GM21367 (cell line): ENCODE results near the gene SLC4A3.
"Not testable (repeated sequence)": the region's sequence is repeated elsewhere in the genome, so short reads cannot be mapped to it uniquely, and the experiment has no call there.

Experiments used
- ATAC-seq: cut with Tn5 transposase; IDR thresholded peaks from one replicate; pipeline ENCODE4 v1.9.1; 2021; ENCODE audit not compliant: unreplicated experiment

SLC4A3 gene

GRCh38 chr2:219645631-219646527, 18.4 kb downstream of the SLC4A3 start:
- ATAC-seq: no peak

GRCh38 chr2:219648176-219648575, 20.7 kb downstream of the SLC4A3 start:
- ATAC-seq: no peak

GRCh38 chr2:219648963-219649362, 21.5 kb downstream of the SLC4A3 start:
- ATAC-seq: no peak

GRCh38 chr2:219650426-219651248, 23.2 kb downstream of the SLC4A3 start:
- no peak for ATAC-seq

- not testable (repeated sequence) for ATAC-seq
These were observed 24.2 kb downstream of the SLC4A3 start for GRCh38 chr2:219651656-219652055.

GRCh38 chr2:219656526-219656925, 29.1 kb downstream of the SLC4A3 start:
- ATAC-seq: no peak

- no peak for ATAC-seq
These were observed 30.9 kb downstream of the SLC4A3 start for GRCh38 chr2:219658196-219658846.

GRCh38 chr2:219658874-219659273, 31.4 kb downstream of the SLC4A3 start:
- no peak for ATAC-seq

- peak; percentile 81 for ATAC-seq
These were observed 33.9 kb downstream of the SLC4A3 start for GRCh38 chr2:219661197-219661954.

- ATAC-seq: no peak
These were observed 34.5 kb downstream of the SLC4A3 start for GRCh38 chr2:219661955-219662395.

- ATAC-seq: no peak
These were observed 35.1 kb downstream of the SLC4A3 start for GRCh38 chr2:219662566-219662965.

- ATAC-seq: no peak
These were observed 35.8 kb downstream of the SLC4A3 start for GRCh38 chr2:219663116-219663762.

GRCh38 chr2:219664041-219664440, 36.6 kb downstream of the SLC4A3 start:
- ATAC-seq: no peak

GRCh38 chr2:219664944-219665343, 37.5 kb downstream of the SLC4A3 start:
- no peak for ATAC-seq

- ATAC-seq: no peak
These were observed 38.5 kb downstream of the SLC4A3 start for GRCh38 chr2:219665926-219666325.

- ATAC-seq: no peak
These were observed 40.9 kb downstream of the SLC4A3 start for GRCh38 chr2:219668316-219668715.

GRCh38 chr2:219670386-219670785, 43.0 kb downstream of the SLC4A3 start:
- no peak for ATAC-seq

- ATAC-seq: no peak
These were observed 43.8 kb downstream of the SLC4A3 start for GRCh38 chr2:219671279-219671678.

GRCh38 chr2:219672406-219672805, 45.0 kb downstream of the SLC4A3 start:
- ATAC-seq: no peak

- ATAC-seq: no peak
These were observed 47.8 kb downstream of the SLC4A3 start for GRCh38 chr2:219675221-219675620.
